HG03097 (cell line): Measurements from ENCODE around the gene WDR82.

Source experiments
- ATAC-seq: cut with Tn5 transposase; IDR thresholded peaks from one replicate; pipeline ENCODE4 v1.9.1; 2021; ENCODE audit not compliant: unreplicated experiment, low FRiP score

Gene WDR82, protein sequence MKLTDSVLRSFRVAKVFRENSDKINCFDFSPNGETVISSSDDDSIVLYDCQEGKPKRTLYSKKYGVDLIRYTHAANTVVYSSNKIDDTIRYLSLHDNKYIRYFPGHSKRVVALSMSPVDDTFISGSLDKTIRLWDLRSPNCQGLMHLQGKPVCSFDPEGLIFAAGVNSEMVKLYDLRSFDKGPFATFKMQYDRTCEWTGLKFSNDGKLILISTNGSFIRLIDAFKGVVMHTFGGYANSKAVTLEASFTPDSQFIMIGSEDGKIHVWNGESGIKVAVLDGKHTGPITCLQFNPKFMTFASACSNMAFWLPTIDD

DNA sequence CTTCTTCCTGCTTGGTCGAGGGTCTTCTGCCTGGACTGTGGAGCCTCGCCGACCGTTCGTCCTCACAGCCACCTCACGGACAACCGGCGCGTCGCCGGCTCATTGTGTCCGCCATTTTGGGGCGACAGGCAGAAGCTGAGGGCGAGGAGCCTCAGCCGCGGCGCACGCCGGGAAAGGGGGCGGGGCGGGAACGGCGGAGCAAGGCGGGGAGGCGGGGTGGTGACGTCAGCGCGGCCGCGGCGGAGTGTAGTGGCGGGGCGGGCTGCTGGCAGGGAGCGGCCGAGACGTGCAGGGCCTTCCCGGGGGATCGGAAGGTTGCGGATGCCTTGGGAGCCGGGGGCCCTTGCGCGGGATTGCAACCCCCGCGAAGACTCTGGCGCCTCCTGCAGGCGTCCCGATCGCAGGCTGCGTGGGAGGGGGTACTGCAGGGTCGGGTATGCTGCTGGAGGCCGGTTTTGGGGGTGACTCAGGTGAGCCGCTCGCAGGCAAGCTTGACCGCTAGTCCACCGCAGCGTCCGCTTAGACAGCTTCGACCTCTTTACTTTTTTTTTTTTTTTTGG is at the start of gene WDR82:
Gene WDR82, minus strand, starts transcription at position 140 of the 560 bp plus-strand sequence. CDS start 288 bp downstream, outside the sequence.
- peak; percentile 82 for ATAC-seq

DNA sequence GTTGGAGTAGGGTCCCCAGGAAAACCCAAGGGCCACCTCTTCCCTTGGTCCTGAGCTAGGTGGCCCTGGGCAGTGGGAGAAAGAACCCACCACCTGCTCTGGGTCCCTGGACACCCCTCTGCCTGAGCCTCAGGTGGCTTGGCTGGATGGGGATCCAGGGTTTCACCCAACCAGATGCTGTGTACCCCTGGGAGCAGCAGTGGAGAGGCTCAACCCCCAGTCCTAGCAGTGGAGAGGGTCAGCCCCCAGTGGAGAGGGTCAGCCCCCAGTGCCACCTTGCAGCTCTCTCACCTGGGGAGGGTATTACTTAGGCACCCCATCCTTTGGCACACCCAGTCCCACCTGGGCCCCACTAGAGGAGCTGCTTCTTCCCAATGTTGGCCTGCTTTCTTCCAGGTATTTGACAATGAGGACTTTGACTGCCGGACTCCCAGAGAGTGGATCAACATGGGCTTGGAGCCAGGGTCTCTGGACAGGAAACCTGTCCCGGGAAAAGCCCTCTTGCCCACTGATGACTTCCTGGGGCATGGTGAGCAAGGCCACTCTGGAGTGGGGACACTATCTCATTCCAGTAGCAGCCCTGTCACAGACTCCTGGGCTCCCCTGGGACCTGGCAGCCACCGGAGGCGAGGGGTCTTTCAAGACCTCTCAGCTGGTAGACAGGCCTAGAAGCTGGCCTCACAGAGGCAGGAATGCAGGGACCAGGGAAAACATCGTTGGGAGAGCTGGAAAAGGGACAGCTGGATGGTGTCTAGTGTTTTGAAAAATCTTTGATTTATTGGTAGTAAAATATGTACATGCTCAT is 49.2 kb upstream of the WDR82 start:
- ATAC-seq, result no peak

DNA sequence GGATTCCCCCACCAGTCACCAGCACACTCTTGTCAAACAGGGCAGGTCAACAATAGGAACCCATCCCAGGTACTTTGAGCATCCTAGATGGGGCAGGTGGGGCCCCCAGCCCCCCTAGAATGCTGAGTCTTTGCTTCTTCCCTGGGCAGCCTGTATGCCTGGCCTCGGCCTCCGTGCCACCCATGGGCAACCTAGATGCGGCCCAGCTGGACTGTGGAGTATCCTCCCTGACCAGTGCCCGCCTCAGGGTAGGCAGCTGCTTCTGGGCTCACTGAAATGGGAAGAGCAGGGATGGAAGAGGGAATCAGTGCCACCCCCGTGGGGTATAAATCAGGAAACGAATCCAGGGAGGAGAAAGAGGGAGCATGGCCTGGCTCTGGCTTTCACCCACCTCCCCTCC is 48.5 kb upstream of the WDR82 start:
- ATAC-seq, result no peak

DNA sequence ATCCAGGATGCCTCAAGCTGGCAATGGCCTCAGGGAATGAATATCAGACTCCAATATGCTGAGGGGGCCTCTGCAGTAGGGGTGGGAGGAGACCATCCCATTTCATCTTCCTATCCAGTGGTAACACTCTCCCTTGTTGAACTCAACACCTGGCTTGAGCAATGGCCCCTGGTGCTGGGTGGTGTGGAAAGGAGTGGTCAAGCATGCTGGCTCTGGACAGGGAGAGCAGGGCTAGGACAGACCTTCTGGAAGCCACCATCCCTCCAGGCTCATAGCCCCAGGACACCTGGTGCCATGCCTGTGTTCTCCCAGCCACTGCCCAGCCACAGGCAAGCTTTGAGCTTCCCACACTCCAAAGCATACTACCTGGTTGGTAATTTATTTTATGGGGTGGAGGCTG is 47.2 kb upstream of the WDR82 start:
- ATAC-seq, result no peak

DNA sequence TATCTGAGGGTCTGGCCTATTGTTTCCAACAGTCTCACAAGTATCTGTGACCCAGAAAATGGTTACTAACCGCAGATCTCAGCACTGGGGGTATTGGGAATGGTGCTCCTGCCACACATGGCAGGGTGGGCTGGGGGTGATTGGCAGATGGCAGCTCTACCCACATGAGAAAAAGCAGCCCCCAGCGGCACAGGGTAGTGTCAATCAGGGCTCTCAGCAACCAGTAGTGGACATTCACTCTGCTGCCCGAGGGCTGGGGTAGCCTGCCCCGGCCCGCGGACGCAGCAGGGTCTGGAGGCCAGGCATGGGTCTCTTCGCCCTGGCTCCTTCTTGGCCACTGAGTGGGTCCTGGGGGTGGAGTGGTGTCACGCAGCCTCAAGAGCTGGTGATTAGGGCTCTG is 46.2 kb upstream of the WDR82 start:
- no peak for ATAC-seq

DNA sequence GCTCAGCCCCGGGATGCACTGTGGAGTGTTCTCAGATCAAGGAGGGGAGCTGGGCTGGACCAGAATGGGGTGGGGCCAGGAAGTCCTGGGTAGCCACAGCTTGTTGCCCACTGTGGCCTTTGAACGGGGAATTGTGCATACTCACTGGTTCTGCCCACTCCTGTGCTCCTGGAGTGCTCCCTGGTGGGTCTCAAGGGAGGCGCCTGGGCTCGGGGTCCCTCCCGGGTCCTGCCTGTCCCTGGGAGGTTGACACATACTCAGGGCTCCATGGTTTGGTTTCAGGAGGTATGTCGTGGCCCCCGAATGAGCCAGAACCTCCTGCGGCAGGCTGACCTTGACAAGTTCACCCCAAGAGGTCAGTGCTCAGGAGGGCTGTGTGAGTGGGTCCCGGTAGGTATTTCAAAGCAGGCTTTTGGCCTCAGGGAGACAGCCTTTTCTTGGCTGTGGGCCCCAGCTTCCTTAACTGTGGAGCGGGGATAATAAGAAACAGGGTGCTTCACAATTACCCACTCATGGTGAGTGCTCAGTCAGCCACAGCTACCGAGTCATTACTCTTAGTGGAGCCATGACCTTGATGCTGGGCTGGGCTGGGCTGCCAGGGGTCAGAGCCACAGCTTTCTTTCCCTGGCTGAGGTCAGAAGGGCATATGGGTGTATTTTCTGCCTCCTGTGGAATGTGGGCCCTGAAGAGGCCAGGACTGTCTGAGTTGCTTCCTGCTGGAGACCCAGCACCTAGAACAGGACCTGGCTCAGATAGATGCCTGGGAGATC is 45.3 kb upstream of the WDR82 start:
- no peak for ATAC-seq

DNA sequence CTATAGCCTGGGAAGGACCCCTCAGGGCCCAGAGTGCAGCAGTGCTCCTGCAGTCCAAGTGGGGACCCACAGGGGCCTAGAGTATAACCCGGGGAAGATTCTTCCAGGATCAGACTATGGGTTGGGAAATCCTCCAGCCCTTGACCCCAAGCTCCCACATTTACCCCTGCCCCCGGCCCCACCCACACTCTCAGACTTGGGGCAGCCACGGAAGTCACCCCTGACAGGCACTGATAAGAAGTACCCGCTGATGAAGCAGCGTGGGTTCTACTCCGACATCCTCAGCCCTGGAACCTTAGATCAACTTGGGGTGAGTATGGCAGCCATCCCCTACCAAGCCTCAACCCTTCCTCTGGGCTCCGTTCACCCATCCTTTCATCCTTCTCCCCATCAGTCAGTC is 44.0 kb upstream of the WDR82 start:
- ATAC-seq, result no peak

DNA sequence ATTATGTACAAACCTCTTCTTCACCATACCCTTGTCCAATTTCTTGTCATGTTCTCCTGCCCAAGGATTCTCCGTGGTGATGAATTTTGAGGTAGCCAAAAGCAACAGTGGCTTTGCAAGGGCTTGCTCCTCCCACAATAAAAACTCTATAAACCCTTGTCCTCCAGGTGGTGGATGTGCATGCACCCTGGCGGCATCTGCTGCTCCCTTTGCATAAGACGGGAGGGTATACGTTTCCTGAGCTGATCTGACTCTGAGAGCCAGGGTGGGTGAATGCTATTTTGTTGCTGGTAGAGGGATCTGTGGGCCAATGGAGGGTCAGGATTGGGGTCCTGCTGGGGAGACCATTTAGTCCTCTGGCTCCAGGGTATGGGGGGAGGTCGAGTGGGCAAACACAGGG is 43.0 kb upstream of the WDR82 start:
- no peak for ATAC-seq

DNA sequence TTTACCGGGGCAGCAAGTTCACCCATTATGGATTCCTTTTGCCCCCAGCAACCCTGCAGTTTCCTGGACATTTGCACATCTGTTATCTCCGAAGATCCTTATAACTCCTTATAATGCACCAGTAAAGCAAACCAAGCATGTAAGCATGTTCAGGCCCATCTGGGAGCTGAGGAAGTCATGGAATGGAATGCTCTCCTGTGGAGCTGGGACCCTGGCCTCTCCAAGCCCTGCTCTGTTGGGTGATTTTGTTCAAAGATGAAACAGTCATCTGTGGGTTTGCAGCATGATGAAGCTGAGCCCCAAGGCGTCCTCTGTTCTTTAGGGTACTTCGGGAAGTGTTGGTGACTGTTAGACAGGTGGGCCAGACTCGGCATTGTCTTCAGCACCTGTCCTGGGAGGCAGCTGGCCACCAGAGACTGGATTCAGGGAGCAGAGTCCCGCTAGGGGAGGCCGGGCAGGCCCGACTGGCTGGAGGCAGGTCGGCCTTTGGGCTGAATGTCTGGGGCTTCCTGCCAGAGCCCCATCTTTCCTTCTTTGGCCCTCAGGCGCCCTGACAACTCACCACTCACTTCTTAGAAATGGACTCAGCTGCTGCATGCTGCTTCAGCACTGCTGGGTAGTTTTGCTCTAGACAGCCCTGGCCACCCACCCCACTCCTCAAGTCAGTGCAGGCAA is 41.6 kb upstream of the WDR82 start:
- ATAC-seq, result no peak

DNA sequence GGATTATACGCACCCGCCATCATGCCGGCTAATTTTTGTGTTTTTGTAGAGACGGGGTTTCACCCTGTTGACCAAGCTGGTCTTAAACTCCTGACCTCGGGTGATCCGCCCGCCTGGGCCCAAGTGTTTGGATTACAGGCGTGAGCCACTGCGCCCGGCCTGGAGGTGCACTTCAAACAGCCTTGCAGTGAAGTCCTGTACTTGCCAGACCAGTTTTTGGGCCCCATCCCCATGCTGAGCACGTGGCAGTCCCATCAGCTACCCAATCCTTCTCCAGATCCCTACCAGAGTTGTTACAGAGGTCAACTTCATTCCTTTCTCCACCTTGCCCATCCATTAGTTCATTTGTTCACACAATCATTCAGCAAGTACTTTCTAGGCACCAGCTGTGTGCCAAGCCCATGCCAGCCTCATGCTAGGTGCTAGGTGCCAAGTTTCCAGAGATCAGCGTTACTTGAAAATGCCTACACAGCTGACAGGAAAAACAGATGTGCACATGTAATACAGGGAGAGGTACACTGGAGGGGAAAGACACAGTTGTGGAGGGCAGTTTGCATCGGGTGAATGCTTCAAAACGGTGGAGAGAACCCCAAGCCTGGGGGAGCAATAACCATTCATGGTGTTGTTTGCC is 39.9 kb upstream of the WDR82 start:
- no peak for ATAC-seq

DNA sequence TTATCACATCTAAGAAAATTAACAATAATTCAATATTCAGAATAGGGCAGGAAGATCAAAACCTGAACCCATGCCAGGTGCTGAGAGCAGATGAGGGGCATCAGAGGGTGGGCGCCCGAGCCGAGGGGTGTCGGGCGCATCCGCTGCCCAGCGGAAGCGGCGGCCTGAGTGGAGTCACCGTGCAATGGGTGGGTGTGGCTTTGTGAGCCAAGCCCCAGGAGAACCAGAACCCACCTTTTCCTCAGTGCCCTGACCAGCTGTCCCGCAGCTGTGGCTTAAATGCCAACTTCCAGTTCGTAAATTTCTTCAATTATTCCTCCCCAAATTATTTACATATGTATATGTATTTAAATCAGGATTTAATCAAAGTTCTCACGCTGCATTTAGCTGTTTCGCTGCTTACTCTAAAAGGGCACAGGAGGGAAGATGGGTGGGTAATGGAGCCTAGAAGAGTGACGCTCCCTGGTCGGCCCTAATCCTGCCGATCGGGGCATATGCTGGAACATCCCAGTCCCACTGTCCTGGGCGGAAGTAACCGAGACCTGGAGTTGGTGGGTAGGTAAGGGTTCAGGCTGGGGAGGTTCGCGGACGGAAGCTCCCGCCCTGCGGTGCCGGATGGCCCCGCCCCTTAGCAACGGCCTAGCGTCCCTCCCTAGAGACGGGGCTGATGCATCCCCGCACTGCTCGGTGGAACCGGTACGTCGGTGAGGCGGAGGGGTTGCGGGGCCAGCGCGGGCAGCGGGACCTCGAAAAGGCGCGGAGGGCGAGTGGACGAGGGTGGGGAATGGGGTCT is 39.0 kb upstream of the WDR82 start:
- ATAC-seq, result no peak

DNA sequence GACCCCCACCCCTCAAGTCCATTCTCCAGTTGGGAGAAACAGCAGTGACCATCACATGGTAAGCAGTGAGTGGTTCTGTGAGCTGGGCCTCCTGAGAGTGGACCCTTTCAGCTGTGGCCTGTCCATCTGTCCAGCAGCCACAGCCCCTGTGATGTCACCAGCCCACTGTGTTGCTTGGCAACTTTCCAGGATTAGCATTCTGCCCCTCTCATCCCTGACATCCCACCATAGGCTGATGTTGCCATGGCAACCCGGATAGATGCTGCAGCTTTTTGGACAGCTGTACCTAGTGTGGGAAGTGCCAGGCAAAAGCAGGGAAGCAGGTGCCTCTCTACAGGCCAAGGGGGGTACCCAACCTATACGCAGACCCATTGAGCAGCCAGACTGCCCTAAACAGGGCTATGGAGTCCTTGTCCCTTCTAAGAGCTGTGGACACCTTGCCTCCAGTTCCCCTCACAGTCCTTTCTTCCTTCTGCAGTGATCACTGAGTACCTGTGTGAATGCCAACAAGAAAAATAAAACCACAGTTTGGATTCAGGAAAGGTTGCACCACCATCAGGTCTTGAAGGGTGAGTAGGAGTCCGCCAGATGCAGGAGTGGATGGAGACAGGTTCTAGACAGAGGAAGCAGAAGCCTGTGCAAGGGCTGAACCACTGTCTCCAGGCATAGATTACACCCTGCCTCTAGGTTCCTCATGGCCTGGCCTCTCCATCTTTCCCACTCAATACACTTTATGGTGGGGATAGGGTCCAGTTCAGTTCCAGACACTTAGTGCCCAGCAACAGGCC is 37.7 kb upstream of the WDR82 start, which contains the start of gene DNAH1:
Gene DNAH1, plus strand, starts transcription at position 343 of the 788 bp plus-strand sequence. CDS start 6,124 bp downstream, outside the sequence.
- no peak for ATAC-seq

DNA sequence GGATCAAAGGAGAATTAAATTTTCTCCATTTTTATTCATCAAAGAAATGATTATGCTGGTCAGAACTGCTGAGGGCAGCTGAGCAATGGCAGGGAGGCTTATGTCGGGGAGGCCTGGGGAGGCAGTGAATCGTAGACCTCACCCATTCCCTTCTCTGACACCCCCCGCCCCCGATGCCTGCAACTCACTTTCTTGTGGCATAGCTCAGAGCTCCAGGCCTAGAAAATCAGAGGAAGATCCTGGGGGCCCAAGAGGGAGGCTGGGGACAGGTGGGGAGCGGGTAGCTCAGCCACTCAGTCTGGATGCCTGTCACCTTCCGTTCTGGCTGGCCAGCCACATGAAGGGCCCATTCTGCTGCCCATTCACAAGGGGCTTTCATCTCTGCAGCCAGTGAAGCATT is 36.6 kb upstream of the WDR82 start:
- no peak for ATAC-seq

DNA sequence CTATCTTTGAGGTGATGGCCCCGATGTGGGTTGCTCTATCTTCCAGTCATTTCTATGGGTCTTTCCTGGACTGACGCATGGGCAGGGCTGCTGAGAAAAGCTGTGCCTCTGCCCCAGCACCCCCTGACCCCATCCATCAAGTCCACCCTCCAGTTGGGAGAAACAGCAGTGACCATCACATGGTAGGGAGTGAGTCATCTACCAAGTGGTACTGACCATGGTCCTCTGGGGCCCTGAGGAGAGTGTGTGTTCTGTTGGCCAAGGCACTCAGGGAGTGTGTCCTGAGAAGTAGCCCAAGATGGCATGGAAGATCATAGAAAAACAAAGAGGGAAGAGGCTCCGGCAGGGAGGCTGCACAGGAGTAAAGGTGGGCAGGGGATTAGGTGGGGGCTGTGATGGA is 36.0 kb upstream of the WDR82 start:
- no peak for ATAC-seq

DNA sequence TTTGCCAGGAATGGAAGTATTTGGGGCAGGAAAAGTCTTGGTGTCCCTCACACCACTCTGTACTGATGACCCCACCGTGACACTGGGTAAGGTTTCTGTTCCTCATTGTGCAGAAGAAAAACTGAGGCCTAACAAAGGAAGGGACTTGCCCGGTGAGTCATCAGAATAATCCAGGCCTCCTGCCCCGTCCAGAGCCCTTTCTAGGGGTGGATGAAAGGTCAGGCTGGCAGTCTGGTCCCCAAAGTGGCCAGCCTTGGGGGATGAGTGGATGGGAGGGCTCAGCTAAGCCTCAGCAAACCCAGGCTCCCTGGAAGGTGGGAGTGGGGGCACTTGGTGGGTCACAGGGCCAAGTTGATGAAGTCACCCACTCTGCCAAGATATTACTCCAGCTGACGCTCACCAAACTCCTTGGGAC is 35.3 kb upstream of the WDR82 start:
- ATAC-seq, result peak; percentile 79

DNA sequence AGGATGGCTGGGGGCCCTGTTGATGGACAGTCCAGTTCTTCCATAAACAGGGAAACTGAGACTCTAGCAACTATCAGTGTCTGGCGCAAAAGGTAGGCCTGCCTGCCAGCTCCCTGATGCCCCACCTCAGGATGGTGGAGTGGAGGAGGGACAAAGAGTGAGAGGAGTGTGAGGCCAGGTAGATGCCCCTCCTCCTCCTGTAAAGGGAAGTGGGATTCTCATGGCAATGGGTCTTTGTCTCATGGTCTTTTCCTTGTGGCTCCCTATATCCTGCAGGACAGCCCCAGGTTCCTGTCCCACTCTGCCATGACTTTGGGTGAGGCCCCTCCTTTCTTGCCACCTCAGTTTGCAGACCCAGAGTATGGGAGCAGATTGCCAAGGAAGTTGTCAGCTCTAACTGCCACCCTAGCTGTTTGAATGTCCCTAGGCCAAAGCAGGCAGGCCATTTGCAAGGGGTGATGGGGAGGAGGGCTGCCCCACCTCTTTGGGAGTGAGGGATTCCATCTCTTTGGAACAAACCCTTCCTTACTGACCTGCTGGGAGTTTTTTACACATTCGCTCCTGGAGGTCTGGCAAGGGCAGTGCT is 34.8 kb upstream of the WDR82 start:
- no peak for ATAC-seq

DNA sequence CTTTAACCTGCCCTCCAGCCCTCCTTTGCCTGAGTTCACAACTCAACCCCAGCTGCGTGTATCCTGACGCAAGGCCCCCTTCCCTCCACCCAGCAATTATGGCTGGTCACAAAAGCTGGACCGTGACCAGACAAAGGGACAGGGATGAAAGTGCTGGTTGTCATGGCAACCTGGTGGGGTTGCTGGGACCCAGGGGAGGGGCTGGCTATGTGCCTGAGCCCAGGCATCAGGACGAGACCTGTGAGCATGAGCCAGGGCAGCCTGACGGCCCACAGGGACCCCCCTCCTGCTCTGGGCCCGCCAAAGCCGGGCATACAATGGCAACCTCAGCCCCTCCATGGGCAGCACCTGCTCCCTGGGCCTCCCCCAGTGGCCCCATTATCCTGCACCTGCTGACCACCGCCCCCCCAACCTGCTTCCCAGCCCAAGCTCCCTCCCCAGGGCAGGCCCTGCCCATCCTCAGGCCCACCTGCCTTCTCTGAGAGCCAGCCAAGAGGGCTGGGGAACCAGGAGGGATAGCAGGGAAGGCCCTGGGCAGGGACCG is 33.2 kb upstream of the WDR82 start:
- no peak for ATAC-seq
